ENCODE results near the gene CFAP46.

Gene CFAP46

GRCh38 chr10:132790470-132790869 lies 151.9 kb downstream of the CFAP46 start:
- Histone ChIP-seq H3K4me3 (ENCODE audit: insufficient read depth in 1 of 2, low read depth in 1 of 2, low read length in 2 of 2) (no peak overlapping the region), H3K27ac (ENCODE audit: low read length, poor library complexity, severe bottlenecking) (no peak overlapping the region), H4K91ac (ENCODE audit: low read length) (no peak overlapping the region), H3K79me1 (replicated peaks; ENCODE audit: low read length, poor library complexity, severe bottlenecking) (no peaks in the 10 kb centered on the region), H3K23ac (ENCODE audit: low read length in 2 of 2) (no peak overlapping the region), H3K14ac (ENCODE audit: low read length in 2 of 2) (no peak overlapping the region), H3K18ac (ENCODE audit: low read depth in 1 of 2, low read length in 2 of 2) (no peak overlapping the region), H3K4me2 (ENCODE audit: low read length, poor library complexity, severe bottlenecking) (no peak overlapping the region), H3K4ac (ENCODE audit: low read depth in 1 of 2, low read length in 2 of 2) (no peak overlapping the region), H2BK120ac (ENCODE audit: low read depth, low read length) (no peak overlapping the region), H4K8ac (ENCODE audit: low read length) (no peak overlapping the region), H3K36me3 (ENCODE audit: control insufficient read depth in 1 of 2, insufficient read depth in 2 of 2, low read depth in 1 of 2, low read length in 2 of 2) (no peaks in the 10 kb centered on the region), H2BK5ac (ENCODE audit: low read depth, low read length, poor library complexity, severe bottlenecking) (no peak overlapping the region), H3K27me3 (ENCODE audit: control insufficient read depth in 1 of 2, insufficient read depth in 1 of 2, low read length in 2 of 2) (peaks cover 55 to 78% of the 10 kb centered on the region in 2 experiments), H3K9ac (ENCODE audit: low read length) (no peak overlapping the region), H2AK5ac (ENCODE audit: low read length, severe bottlenecking) (no peak overlapping the region), H3K4me1 (ENCODE audit: control insufficient read depth, insufficient read depth, low read depth, low read length) (peaks cover 31% of the 10 kb centered on the region), H2AFZ (ENCODE audit: low read depth, low read length) (no peak overlapping the region), H3K9me3 (ENCODE audit: control insufficient read depth, low read length) (no peaks in the 10 kb centered on the region), H2BK15ac (ENCODE audit: low read depth, poor library complexity, severe bottlenecking) (no peak overlapping the region), H2BK12ac (ENCODE audit: low read length in 2 of 2) (no peak overlapping the region)
- WGBS: 81% methylated on average over 7 of the region's 7 CpGs
- DNase-seq: no peak

GRCh38 chr10:132789659-132790148 lies 152.7 kb downstream of the CFAP46 start:
- Histone ChIP-seq H3K27ac (ENCODE audit: low read length, poor library complexity, severe bottlenecking) (no peak overlapping the region), H3K23ac (ENCODE audit: low read length in 2 of 2) (no peak overlapping the region), H3K9me3 (ENCODE audit: control insufficient read depth, low read length) (no peaks in the 10 kb centered on the region), H3K4me1 (ENCODE audit: control insufficient read depth, insufficient read depth, low read depth, low read length) (peaks cover 36% of the 10 kb centered on the region), H4K91ac (ENCODE audit: low read length) (no peak overlapping the region), H3K36me3 (ENCODE audit: control insufficient read depth in 1 of 2, insufficient read depth in 2 of 2, low read depth in 1 of 2, low read length in 2 of 2) (no peaks in the 10 kb centered on the region), H2AK5ac (ENCODE audit: low read length, severe bottlenecking) (no peak overlapping the region), H4K8ac (ENCODE audit: low read length) (no peak overlapping the region), H3K9ac (ENCODE audit: low read length) (no peak overlapping the region), H3K4ac (ENCODE audit: low read depth in 1 of 2, low read length in 2 of 2) (no peak overlapping the region), H3K14ac (ENCODE audit: low read length in 2 of 2) (no peak overlapping the region), H2BK15ac (ENCODE audit: low read depth, poor library complexity, severe bottlenecking) (no peak overlapping the region), H3K4me2 (ENCODE audit: low read length, poor library complexity, severe bottlenecking) (no peak overlapping the region), H2BK120ac (ENCODE audit: low read depth, low read length) (no peak overlapping the region), H3K4me3 (ENCODE audit: insufficient read depth in 1 of 2, low read depth in 1 of 2, low read length in 2 of 2) (no peak overlapping the region), H2AFZ (ENCODE audit: low read depth, low read length) (no peak overlapping the region), H3K27me3 (ENCODE audit: control insufficient read depth in 1 of 2, insufficient read depth in 1 of 2, low read length in 2 of 2) (peaks cover 57 to 77% of the 10 kb centered on the region in 2 experiments), H3K18ac (ENCODE audit: low read depth in 1 of 2, low read length in 2 of 2) (no peak overlapping the region), H2BK5ac (ENCODE audit: low read depth, low read length, poor library complexity, severe bottlenecking) (no peak overlapping the region), H3K79me1 (replicated peaks; ENCODE audit: low read length, poor library complexity, severe bottlenecking) (no peaks in the 10 kb centered on the region), H2BK12ac (ENCODE audit: low read length in 2 of 2) (no peak overlapping the region)
- 82% methylated on average over 15 of the region's 15 CpGs for WGBS
- no peak for DNase-seq

GRCh38 chr10:132788831-132789219 lies 153.5 kb downstream of the CFAP46 start:
- H3K27me3 ChIP-seq (ENCODE audit: control insufficient read depth in 1 of 2, insufficient read depth in 1 of 2, low read length in 2 of 2): peaks cover 63 to 80% of the 10 kb centered on the region in 2 experiments
- H3K4me1 ChIP-seq (ENCODE audit: control insufficient read depth, insufficient read depth, low read depth, low read length): peaks cover 38% of the 10 kb centered on the region
- WGBS: 6% methylated on average over 26 of the region's 30 CpGs
- DNase-seq: no peak
- H3K18ac ChIP-seq (ENCODE audit: low read depth in 1 of 2, low read length in 2 of 2): no peak overlapping the region
- H2BK12ac ChIP-seq (ENCODE audit: low read length in 2 of 2): no peak overlapping the region
- no peak overlapping the region for H3K4me3 ChIP-seq (ENCODE audit: insufficient read depth in 1 of 2, low read depth in 1 of 2, low read length in 2 of 2)
- no peaks in the 10 kb centered on the region for H3K79me1 ChIP-seq (replicated peaks; ENCODE audit: low read length, poor library complexity, severe bottlenecking)
- no peaks in the 10 kb centered on the region for H3K9me3 ChIP-seq (ENCODE audit: control insufficient read depth, low read length)
- H3K36me3 ChIP-seq (ENCODE audit: control insufficient read depth in 1 of 2, insufficient read depth in 2 of 2, low read depth in 1 of 2, low read length in 2 of 2): peaks cover 0 to 7% of the 10 kb centered on the region in 2 experiments
- H2AFZ ChIP-seq (ENCODE audit: low read depth, low read length): no peak overlapping the region
- H2BK15ac ChIP-seq (ENCODE audit: low read depth, poor library complexity, severe bottlenecking): no peak overlapping the region
- no peak overlapping the region for H4K8ac ChIP-seq (ENCODE audit: low read length)
- H3K27ac ChIP-seq (ENCODE audit: low read length, poor library complexity, severe bottlenecking): no peak overlapping the region
- no peak overlapping the region for H3K9ac ChIP-seq (ENCODE audit: low read length)
- peak overlapping the region; percentile 50 for H3K4me2 ChIP-seq (ENCODE audit: low read length, poor library complexity, severe bottlenecking)
- H3K23ac ChIP-seq (ENCODE audit: low read length in 2 of 2): no peak overlapping the region
- no peak overlapping the region for H4K91ac ChIP-seq (ENCODE audit: low read length)
- no peak overlapping the region for H3K14ac ChIP-seq (ENCODE audit: low read length in 2 of 2)
- no peak overlapping the region for H2BK5ac ChIP-seq (ENCODE audit: low read depth, low read length, poor library complexity, severe bottlenecking)
- no peak overlapping the region for H2BK120ac ChIP-seq (ENCODE audit: low read depth, low read length)
- H3K4ac ChIP-seq (ENCODE audit: low read depth in 1 of 2, low read length in 2 of 2): no peak overlapping the region
- no peak overlapping the region for H2AK5ac ChIP-seq (ENCODE audit: low read length, severe bottlenecking)

GRCh38 chr10:132788180-132788830 lies 154.1 kb downstream of the CFAP46 start:
- Histone ChIP-seq H3K23ac (ENCODE audit: low read length in 2 of 2) (no peak overlapping the region), H2AK5ac (ENCODE audit: low read length, severe bottlenecking) (no peak overlapping the region), H4K91ac (ENCODE audit: low read length) (no peak overlapping the region), H3K36me3 (ENCODE audit: control insufficient read depth in 1 of 2, insufficient read depth in 2 of 2, low read depth in 1 of 2, low read length in 2 of 2) (peaks cover 0 to 7% of the 10 kb centered on the region in 2 experiments), H3K4me3 (ENCODE audit: insufficient read depth in 1 of 2, low read depth in 1 of 2, low read length in 2 of 2) (no peak overlapping the region), H3K9me3 (ENCODE audit: control insufficient read depth, low read length) (no peaks in the 10 kb centered on the region), H3K9ac (ENCODE audit: low read length) (no peak overlapping the region), H3K27ac (ENCODE audit: low read length, poor library complexity, severe bottlenecking) (no peak overlapping the region), H2BK12ac (ENCODE audit: low read length in 2 of 2) (no peak overlapping the region), H3K4ac (ENCODE audit: low read depth in 1 of 2, low read length in 2 of 2) (no peak overlapping the region), H3K14ac (ENCODE audit: low read length in 2 of 2) (no peak overlapping the region), H2AFZ (ENCODE audit: low read depth, low read length) (no peak overlapping the region), H4K8ac (ENCODE audit: low read length) (no peak overlapping the region), H3K4me1 (ENCODE audit: control insufficient read depth, insufficient read depth, low read depth, low read length) (peaks cover 38% of the 10 kb centered on the region), H3K27me3 (ENCODE audit: control insufficient read depth in 1 of 2, insufficient read depth in 1 of 2, low read length in 2 of 2) (peaks cover 63 to 80% of the 10 kb centered on the region in 2 experiments), H3K79me1 (replicated peaks; ENCODE audit: low read length, poor library complexity, severe bottlenecking) (no peaks in the 10 kb centered on the region), H3K18ac (ENCODE audit: low read depth in 1 of 2, low read length in 2 of 2) (no peak overlapping the region), H3K4me2 (ENCODE audit: low read length, poor library complexity, severe bottlenecking) (peak overlapping the region; percentile 50), H2BK5ac (ENCODE audit: low read depth, low read length, poor library complexity, severe bottlenecking) (no peak overlapping the region), H2BK120ac (ENCODE audit: low read depth, low read length) (no peak overlapping the region), H2BK15ac (ENCODE audit: low read depth, poor library complexity, severe bottlenecking) (no peak overlapping the region)
- peak; percentile 27 for DNase-seq
- WGBS: 3% methylated on average over 76 of the region's 79 CpGs

Data from mesenchymal stem cell (in vitro differentiated cells and primary cell).